Hematopoietic multipotent progenitor cell treated with erythropoietin and hydrocortisone succinate and interleukin-3 and kit ligand, for 17 days (in vitro differentiated cells): Measurements from ENCODE around the gene RUVBL1.

Source experiments
- DNase-seq: peaks from one replicate; pipeline ENCODE4 v3.0.0-alpha.2; 2015; ENCODE audit warnings: low spot score

The RUVBL1 gene

DNA sequence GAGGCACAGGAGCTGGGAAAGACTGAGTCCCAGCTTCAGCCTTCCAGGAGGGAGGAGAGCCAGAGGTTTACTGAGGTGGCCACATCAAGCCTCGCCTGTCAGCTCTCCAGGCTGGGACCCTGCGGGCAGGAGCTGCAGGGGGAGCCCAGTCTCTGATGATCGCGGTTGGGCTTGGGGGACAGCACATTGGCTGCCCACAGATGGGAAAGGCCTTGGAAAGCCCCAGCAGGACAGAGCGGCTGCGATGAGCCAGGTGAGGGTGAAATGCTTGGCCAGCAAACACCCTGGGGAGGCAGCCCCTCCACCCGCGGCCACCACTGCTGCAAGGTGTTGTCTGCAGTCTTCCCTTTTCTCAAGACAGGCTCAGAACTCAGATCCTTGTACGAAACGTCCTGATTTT, 40.2 kb downstream of the RUVBL1 start:
- DNase-seq: no peak

DNA sequence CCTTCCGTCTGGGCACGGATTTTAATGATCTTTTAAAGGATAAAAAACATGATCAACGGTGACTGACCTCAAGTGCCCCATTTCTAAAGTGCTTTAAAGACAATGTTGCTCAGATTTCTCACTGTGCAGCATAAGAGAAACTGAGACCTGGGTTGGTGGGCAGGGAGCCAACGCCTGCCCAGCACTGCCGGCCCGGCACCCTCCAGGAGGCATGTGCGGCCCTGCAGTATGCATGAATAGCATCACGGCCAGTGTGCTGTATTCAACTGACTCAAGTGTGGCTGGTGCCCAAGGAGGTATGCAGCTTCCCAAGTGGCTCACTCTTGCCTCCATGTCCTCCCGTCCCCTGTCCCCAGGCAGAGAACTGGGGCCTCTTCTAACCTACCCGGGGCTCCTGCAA, 41.1 kb downstream of the RUVBL1 start:
- no peak for DNase-seq

GRCh38 chr3:128081846-128082245, 41.8 kb downstream of the RUVBL1 start:
- no peak for DNase-seq

GRCh38 chr3:128081226-128081625, 42.4 kb downstream of the RUVBL1 start:
- DNase-seq: no peak

GRCh38 chr3:128080323-128081080, 43.1 kb downstream of the RUVBL1 start:
- DNase-seq: peak; percentile 59

GRCh38 chr3:128079823-128080222, 43.8 kb downstream of the RUVBL1 start:
- no peak for DNase-seq

DNA sequence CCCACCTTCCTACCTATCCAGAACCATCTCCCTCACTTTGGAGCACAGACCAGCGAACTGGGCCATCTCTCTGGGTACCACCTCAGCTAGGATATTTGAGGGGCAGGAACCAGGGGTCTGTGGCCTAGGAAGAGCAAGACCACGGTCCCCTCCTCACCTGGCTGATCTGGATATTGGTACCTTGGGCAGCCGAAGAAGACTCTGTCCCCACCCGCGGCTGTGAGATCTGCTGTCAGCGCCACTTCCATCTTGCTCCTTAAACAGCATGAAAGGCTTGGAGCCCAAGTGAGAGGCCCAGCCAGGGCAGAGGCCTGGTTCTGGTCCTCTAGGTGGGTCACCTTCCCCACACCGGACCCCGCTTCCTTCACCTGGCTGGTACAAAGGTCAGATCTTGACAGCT, 44.7 kb downstream of the RUVBL1 start:
- DNase-seq: no peak

DNA sequence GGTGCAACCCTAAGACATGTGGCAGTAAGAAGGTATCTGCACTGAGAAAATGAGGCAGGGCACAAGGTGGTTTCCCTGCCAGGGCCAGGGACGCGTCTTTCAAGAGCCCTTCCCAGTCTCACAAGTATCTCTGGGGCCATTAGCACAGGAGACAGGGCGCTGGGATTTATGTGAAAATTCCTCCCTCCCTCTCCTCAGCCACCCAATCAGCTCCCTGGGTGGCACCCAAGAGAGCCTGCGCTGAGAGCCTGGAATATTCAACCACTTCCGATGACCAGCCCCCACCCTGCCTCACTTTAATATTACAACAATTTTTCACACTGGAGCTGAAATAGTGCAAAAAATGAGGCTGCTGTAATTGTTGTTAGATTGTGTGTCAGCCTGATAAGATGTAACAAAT, 45.3 kb downstream of the RUVBL1 start:
- no peak for DNase-seq

- DNase-seq: peak; percentile 43
Observed at GRCh38 chr3:128077665-128078064, 45.9 kb downstream of the RUVBL1 start.

- DNase-seq: peak; percentile 39
Observed at GRCh38 chr3:128077202-128077624, 46.4 kb downstream of the RUVBL1 start.

DNA sequence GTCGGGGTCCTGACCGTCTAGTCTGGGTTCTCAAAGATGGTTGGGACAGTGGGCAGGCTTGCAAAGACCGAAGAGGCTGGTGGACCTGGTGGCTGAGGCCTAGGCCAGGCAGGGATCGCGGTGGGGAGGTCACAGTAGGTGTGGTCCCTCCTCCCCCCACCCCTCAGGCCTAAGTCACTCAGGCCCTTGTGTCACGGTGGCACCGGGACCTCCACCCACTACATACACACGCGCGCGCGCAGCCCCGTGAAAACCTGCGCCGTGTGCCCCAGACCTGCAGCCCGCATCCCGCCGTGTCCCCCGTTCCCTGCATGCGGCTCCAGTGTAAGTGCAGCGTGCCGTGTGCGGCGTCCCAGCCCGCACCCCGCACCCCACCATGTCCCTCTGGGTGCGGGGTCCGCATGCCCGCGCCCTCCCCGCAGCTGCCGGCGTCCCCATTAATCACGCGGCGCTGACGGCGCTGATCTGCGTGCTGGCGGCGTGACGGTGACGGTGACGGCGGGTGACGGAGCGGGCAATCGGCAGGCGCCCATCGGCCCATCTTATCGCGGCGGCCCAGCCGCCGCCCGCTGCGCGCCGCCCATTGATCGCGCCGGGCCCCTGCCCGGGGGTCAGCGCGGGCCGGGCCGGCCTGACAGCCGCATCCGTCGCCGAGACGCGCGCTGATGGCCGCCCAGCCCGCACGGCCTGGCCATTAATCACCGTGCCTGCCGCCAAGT, 47.0 kb downstream of the RUVBL1 start:
- DNase-seq: peak; percentile 81

- peak; percentile 94 for DNase-seq
Observed at GRCh38 chr3:128075522-128076482, 47.8 kb downstream of the RUVBL1 start.

- DNase-seq: peak; percentile 26
Observed at GRCh38 chr3:128074851-128075521, 48.6 kb downstream of the RUVBL1 start.

- DNase-seq: no peak
Observed at GRCh38 chr3:128073807-128074206, 49.8 kb downstream of the RUVBL1 start.

DNA sequence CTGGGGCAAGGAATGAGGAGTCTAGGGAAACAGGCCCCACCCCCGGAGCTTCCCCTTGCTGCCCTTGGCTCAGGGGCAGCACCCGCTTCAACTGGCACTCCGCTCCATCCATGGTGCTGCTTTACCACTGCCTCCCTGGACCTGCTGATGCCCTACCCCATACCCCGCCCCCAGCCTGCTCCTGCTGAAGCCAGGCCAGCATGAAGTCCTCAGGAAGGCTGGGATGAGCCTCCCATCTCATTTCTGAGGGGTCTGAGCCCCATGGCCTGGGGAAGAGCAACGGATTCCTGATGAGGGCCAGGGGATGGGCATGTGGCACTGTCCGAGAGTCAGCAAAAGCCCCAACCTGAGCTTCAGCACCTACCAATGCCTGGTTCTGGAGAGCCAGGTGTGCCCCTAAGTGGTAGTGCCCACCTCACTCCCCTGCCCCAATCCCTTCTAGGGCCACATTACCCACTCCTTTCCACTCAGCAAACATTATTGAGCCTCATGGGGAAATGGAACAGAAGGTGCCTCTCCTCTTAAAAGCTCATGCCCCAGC, 50.4 kb downstream of the RUVBL1 start:
- no peak for DNase-seq

DNA sequence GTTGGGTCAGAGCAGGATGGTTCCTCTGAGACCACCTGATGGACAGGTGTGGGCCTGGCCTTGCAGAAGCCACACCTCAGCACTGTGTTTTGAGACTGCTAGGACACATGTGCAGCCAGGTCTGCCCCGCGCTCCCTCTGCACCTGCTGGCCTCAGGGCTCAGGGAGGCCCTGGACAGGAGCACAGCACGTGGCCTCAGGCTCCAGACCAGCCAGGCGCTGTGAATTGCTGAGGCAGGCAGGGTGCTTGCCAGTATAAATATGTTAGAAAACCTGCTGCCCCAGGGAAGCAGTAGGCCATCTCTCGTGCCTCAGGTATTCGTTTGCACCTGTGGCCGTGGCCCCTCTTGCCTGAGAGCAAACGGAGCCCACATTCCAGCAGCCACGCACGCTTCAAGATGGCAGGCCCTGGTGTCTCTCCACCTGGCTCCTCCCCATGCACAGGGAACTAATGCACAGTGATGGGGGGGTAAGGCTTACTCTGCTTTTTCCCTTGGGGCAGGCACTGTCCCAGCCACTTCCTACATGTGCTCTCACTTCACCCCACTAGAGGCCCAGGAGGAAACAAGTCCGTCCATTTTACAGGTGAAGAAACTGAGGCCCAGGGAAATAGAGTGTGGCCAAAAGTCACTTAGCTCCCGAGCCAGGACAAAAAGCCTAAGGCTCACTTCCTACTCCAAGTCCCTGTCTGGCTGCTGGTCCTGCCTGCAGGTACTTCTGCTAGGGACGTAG, 51.0 kb downstream of the RUVBL1 start:
- no peak for DNase-seq

DNA sequence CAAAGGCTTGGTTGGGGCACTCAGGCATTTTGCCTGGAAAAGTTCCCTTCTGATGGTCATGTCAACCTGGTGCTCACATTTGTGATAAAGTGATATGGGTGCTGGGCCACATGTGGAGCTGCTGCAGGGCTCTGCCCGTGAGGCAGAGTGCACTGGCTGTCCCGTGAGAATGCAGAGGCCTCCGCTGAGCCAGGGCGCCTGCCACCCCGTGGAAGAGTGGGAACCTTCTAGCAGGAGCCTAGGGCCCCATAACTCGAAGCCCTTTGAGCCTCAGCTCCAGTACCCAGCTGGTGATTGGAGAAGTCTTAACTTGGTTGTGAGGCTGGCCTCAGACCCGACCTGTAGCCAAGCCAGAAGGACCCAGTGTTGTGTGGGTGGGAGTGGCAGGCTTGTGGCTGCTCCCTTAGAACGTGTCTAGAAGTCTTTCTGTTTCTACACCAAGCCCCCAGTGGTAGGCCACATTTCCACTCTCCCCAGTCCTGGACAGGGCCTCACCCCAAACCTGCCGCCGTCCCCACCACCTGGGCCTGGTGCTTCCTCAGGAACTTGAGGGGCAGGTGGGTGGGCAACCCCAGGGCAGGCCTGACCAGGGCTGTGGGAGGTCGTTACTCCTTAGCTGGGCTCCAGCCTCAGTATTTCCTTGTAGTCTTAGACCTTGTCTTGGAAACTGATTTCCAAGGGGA, 51.7 kb downstream of the RUVBL1 start:
- no peak for DNase-seq

GRCh38 chr3:128070898-128071591, 52.6 kb downstream of the RUVBL1 start:
- no peak for DNase-seq

GRCh38 chr3:128069271-128069670, 54.3 kb downstream of the RUVBL1 start:
- DNase-seq: no peak
